HG02610 (cell line): ENCODE data around the gene SRC.
A peak's percentile ranks its signal among the peaks of the same experiment; 100 is the strongest.

ENCODE experiments used
- ATAC-seq: cut with Tn5 transposase; IDR thresholded peaks from one replicate; pipeline ENCODE4 v1.9.1; 2021; ENCODE audit warnings: mild to moderate bottlenecking, moderate library complexity; ENCODE audit not compliant: unreplicated experiment

Gene SRC

GRCh38 chr20:37345339-37346235 is at the start of gene SRC:
TSS of gene SRC (plus strand) at chr20:37346140. CDS start at chr20:37384154, 38,014 bp downstream.
- ATAC-seq, result peak; percentile 49

GRCh38 chr20:37296371-37296770 is 49.6 kb upstream of the SRC start:
- ATAC-seq, result no peak

GRCh38 chr20:37297066-37297736 is 48.7 kb upstream of the SRC start:
- ATAC-seq, result no peak

GRCh38 chr20:37298190-37298939 is 47.6 kb upstream of the SRC start:
- no peak for ATAC-seq

- ATAC-seq, result no peak
Observed at GRCh38 chr20:37299718-37300528, 46.0 kb upstream of the SRC start.

GRCh38 chr20:37301120-37301519 is 44.8 kb upstream of the SRC start:
- no peak for ATAC-seq

- ATAC-seq, result no peak
Observed at GRCh38 chr20:37301558-37301957, 44.4 kb upstream of the SRC start.

GRCh38 chr20:37302981-37303380 is 43.0 kb upstream of the SRC start:
- ATAC-seq, result no peak

GRCh38 chr20:37303637-37304036 is 42.3 kb upstream of the SRC start:
- ATAC-seq, result no peak

- no peak for ATAC-seq
Observed at GRCh38 chr20:37305079-37305478, 40.9 kb upstream of the SRC start.

GRCh38 chr20:37305839-37306238 is 40.1 kb upstream of the SRC start:
- no peak for ATAC-seq

GRCh38 chr20:37308086-37309050 is 37.6 kb upstream of the SRC start:
- peak; percentile 88 for ATAC-seq

GRCh38 chr20:37309290-37309689 is 36.6 kb upstream of the SRC start:
- no peak for ATAC-seq

GRCh38 chr20:37309936-37310590 is 35.9 kb upstream of the SRC start:
- ATAC-seq, result no peak

GRCh38 chr20:37310951-37311350 is 35.0 kb upstream of the SRC start:
- no peak for ATAC-seq

GRCh38 chr20:37311710-37312355 is 34.1 kb upstream of the SRC start:
- no peak for ATAC-seq

- ATAC-seq, result no peak
Observed at GRCh38 chr20:37313546-37314091, 32.3 kb upstream of the SRC start.

GRCh38 chr20:37314099-37314498 is 31.8 kb upstream of the SRC start:
- no peak for ATAC-seq
